SK-N-SH (cell line): Measurements from ENCODE around the gene FABP7.

Experiments
- POLR2AphosphoS5 ChIP-seq: IDR thresholded peaks from 2 replicates; pipeline ENCODE4 v1.6.1; 2012; ENCODE audit warnings: low read depth, low read length
- SIN3A ChIP-seq: IDR thresholded peaks from 2 replicates; pipeline ENCODE4 v1.6.1; 2012; ENCODE audit warnings: low read depth, mild to moderate bottlenecking, low read length, moderate library complexity, borderline replicate concordance
- TF ChIP-seq, protein P1 (sequence below): fragments of 200-600 bp; sonication (generic); IDR thresholded peaks from 2 replicates; pipeline ENCODE4 v1.6.1; 2017; ENCODE audit warnings: antibody characterized with exemption, mild to moderate bottlenecking, moderate library complexity

DNA sequence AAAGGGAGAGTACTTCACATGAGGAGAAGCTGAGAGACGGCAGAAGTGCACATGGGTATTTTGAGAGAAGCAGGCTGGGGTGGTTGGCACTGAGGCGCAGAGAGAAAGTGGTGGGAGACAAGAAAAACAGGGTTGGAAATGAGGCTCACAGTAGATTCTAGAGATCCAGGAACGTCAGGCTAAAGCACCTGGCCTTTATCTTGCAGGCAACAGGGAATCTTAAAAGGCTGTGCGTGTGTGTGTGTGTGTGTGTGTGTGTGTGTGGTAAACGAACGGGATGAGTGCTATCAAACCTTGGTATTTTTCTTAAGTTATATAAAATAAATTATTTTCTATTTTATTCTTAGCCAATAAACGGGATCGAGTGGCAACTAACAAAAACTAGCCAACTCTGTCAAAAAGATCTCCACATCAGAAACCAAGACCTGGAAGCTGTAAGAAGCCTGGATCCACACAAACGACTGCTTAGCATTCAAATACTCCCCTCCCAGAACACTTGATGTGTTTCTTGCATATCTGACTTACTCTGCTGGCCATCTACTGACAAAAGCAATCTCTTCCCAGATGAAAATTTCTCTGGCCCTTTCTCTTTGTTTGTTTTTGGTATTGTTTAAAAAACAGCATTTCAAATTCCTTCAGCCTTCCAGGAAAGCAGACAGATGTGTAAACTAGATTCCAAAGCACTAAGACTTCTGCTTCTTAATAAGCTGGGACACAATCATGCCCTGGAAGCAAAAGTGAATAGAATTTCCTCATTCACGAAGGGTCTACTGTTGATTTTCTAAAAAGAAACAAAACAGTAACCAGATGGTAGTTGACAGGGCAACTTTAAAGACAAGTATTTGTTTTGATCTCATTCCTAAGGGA lies 44.8 kb upstream of the FABP7 start:
- TF ChIP-seq, protein P1, sequence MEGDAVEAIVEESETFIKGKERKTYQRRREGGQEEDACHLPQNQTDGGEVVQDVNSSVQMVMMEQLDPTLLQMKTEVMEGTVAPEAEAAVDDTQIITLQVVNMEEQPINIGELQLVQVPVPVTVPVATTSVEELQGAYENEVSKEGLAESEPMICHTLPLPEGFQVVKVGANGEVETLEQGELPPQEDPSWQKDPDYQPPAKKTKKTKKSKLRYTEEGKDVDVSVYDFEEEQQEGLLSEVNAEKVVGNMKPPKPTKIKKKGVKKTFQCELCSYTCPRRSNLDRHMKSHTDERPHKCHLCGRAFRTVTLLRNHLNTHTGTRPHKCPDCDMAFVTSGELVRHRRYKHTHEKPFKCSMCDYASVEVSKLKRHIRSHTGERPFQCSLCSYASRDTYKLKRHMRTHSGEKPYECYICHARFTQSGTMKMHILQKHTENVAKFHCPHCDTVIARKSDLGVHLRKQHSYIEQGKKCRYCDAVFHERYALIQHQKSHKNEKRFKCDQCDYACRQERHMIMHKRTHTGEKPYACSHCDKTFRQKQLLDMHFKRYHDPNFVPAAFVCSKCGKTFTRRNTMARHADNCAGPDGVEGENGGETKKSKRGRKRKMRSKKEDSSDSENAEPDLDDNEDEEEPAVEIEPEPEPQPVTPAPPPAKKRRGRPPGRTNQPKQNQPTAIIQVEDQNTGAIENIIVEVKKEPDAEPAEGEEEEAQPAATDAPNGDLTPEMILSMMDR = no peak
- TF ChIP-seq POLR2AphosphoS5 = no peak
- no peak for TF ChIP-seq SIN3A
